ENCODE results near the gene SERTAD3.
A peak's percentile ranks its signal among the peaks of the same experiment; 100 is the strongest.

Gene SERTAD3

GRCh38 chr19:40445780-40446262 is 1.7 kb upstream of the SERTAD3 start:
- no peaks in the 10 kb centered on the region for H3K9me3 ChIP-seq
- peaks cover 0 to 25% (median 21%) of the 10 kb centered on the region in 4 donors for H3K4me1 ChIP-seq
- H3K36me3 ChIP-seq, result peaks cover 32 to 62% (median 40%) of the 10 kb centered on the region in 3 donors
- no peak overlapping the region for H3K4me3 ChIP-seq
- TF ChIP-seq CTCF (IDR thresholded peaks at IDR 0.05), result no peak
- H3K27me3 ChIP-seq, result no peaks in the 10 kb centered on the region
- DNase-seq, result no peak
- intact Hi-C loops (cut with DNase I; ENCODE audit: low total_unique reads), result loop anchor here (2.0 to 10.0 kb wide), 2 partner anchors 27 to 141 kb away; no protein-coding TSS in a partner anchor
- H3K27ac ChIP-seq, result no peak overlapping the region

- no peak for DNase-seq
- TF ChIP-seq CTCF (IDR thresholded peaks at IDR 0.05), result peak in 1 of 2 experiments; percentile 12
- intact Hi-C loops (cut with DNase I; ENCODE audit: low total_unique reads), result loop anchor here (10.0 kb wide), 1 partner anchor 140 kb away; no protein-coding TSS in a partner anchor
- H3K27me3 ChIP-seq, result no peaks in the 10 kb centered on the region
- peak overlapping the region; percentile 94 to 95 for H3K4me3 ChIP-seq
- H3K9me3 ChIP-seq, result no peaks in the 10 kb centered on the region
- H3K36me3 ChIP-seq, result peaks cover 40 to 63% (median 47%) of the 10 kb centered on the region in 3 donors
- H3K27ac ChIP-seq, result peak overlapping the region; percentile 97 to 98
- H3K4me1 ChIP-seq, result peaks cover 0 to 33% (median 24%) of the 10 kb centered on the region in 4 donors
These were observed 734 bp upstream of the SERTAD3 start for GRCh38 chr19:40444825-40445312.

- intact Hi-C loops (cut with DNase I; ENCODE audit: low total_unique reads), result loop anchor here (10.0 kb wide), 1 partner anchor 139 kb away; no protein-coding TSS in a partner anchor
- H3K27ac ChIP-seq, result peak overlapping the region; percentile 97 to 98
- H3K4me3 ChIP-seq, result peak overlapping the region; percentile 94 to 95
- no peaks in the 10 kb centered on the region for H3K27me3 ChIP-seq
- peaks cover 0 to 33% (median 24%) of the 10 kb centered on the region in 4 donors for H3K4me1 ChIP-seq
- H3K9me3 ChIP-seq, result no peaks in the 10 kb centered on the region
- no peak for TF ChIP-seq CTCF (IDR thresholded peaks at IDR 0.05)
- H3K36me3 ChIP-seq, result peaks cover 30 to 48% (median 35%) of the 10 kb centered on the region in 3 donors
- DNase-seq, result peak; percentile 100
These were observed 770 bp downstream of the SERTAD3 start for GRCh38 chr19:40443131-40443999.

- Histone ChIP-seq H3K4me1 (peaks cover 0 to 33% (median 24%) of the 10 kb centered on the region in 4 donors), H3K36me3 (peaks cover 22 to 40% (median 28%) of the 10 kb centered on the region in 3 donors), H3K27ac (peak overlapping the region; percentile 53 to 66), H3K4me3 (peak overlapping the region; percentile 94 to 95), H3K9me3 (no peaks in the 10 kb centered on the region), H3K27me3 (no peaks in the 10 kb centered on the region)
- TF ChIP-seq CTCF (IDR thresholded peaks at IDR 0.05), result no peak
- intact Hi-C loops (cut with DNase I; ENCODE audit: low total_unique reads), result loop anchor here (10.0 kb wide), 1 partner anchor 138 kb away; no protein-coding TSS in a partner anchor
- no peak for DNase-seq
These were observed 1.6 kb downstream of the SERTAD3 start for GRCh38 chr19:40442328-40443130.

GRCh38 chr19:40441719-40442253 is 2.3 kb downstream of the SERTAD3 start:
- peaks cover 21 to 32% (median 22%) of the 10 kb centered on the region in 3 donors for H3K36me3 ChIP-seq
- peak overlapping the region in 1 of 2 donors; percentile 53 for H3K27ac ChIP-seq
- no peak for TF ChIP-seq CTCF (IDR thresholded peaks at IDR 0.05)
- peak overlapping the region in 1 of 2 donors; percentile 94 for H3K4me3 ChIP-seq
- no peaks in the 10 kb centered on the region for H3K9me3 ChIP-seq
- intact Hi-C loops (cut with DNase I; ENCODE audit: low total_unique reads), result loop anchor here (10.0 kb wide), 1 partner anchor 137 kb away; no protein-coding TSS in a partner anchor
- H3K4me1 ChIP-seq, result peaks cover 0 to 33% (median 24%) of the 10 kb centered on the region in 4 donors
- H3K27me3 ChIP-seq, result no peaks in the 10 kb centered on the region
- DNase-seq, result no peak

Data from tibial artery (tissue), 4 donors.